Muscle of leg (tissue), 11 donors: ENCODE data around the gene FAM20B. TPM values are rescaled to one million over a fixed set of nuclear protein-coding genes. Genes with fewer than 3 reads are reported as not detected.
"Not testable (repeated sequence)": the region's sequence is repeated elsewhere in the genome, so short reads cannot be mapped to it uniquely, and the experiment has no call there.

Source experiments
- DNase-seq: peaks from one replicate; pipeline ENCODE4 v3.0.0; 2013
- H3K27ac ChIP-seq: one replicate; pipeline ENCODE4 v1.5.1; 2013; ENCODE audit warnings: mild to moderate bottlenecking, low read length, control low read depth
- H3K27me3 ChIP-seq: one replicate; pipeline ENCODE4 v1.6.1; 2013; ENCODE audit warnings: low read length; ENCODE audit not compliant: control insufficient read depth, insufficient read depth
- H3K36me3 ChIP-seq: one replicate; pipeline ENCODE4 v1.6.1; 2013; ENCODE audit warnings: low read length; ENCODE audit not compliant: control insufficient read depth, insufficient read depth
- H3K4me1 ChIP-seq: one replicate; pipeline ENCODE4 v1.6.1; 2013; ENCODE audit warnings: low read length; ENCODE audit not compliant: control insufficient read depth, insufficient read depth
- H3K4me3 ChIP-seq: one replicate; pipeline ENCODE4 v1.5.1; 2013; ENCODE audit warnings: low read length, control low read depth
- H3K9me3 ChIP-seq: replicated peaks from 2 replicates; pipeline ENCODE4 v1.6.1; 2013; ENCODE audit warnings: low read depth, low read length; ENCODE audit not compliant: control insufficient read depth
- WGBS: methylation state at CpG from one replicate; pipeline ENCODE4 v1.1.5; 2013; ENCODE audit warnings: missing lambda C conversion rate; ENCODE audit not compliant: insufficient coverage; 5-methylcytosine and 5-hydroxymethylcytosine counted together
- polyA plus RNA-seq, 8 donors: library from polyadenylated mRNA; unstranded; fragments of 120-200 nt; gene quantifications; one replicate each; pipeline versions ENCODE4 v1.2.1 to v1.2.3, GENCODE V29; 2013; ENCODE audit warnings: inconsistent platforms in 1 of 8, low replicate concordance in 1 of 8; ENCODE audit not compliant: insufficient read length in 8 of 8, insufficient read depth in 1 of 8
- total RNA-seq: library from RNA; stranded (reverse); fragments of 120-200 nt; gene quantifications from one replicate; pipeline ENCODE4 v1.2.4, GENCODE V29; 2013

The FAM20B gene
- total and polyA plus RNA-seq, 9 donors = 20.7 to 35.2 (median 28.1) TPM

DNA sequence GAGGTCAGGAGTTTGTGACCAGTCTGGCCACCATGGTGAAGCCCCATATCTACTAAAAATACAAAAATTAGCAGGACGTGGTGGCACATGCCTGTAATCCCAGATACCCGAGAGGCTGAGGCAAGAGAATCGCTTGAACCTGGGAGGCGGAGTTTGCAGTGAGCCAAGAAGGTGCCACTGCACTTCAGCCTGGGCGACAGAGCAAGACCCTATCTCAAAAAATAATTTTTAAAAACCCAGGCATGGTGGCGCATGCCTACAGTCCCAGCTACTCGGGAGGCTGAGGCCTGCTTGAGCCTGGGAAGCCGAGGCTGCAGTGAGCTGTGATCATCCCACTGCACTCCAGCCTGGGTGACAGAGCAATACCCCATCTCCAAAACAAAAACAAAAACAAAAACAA, 23.6 kb upstream of the FAM20B start:
- H3K4me3 ChIP-seq, H3K27me3 ChIP-seq, DNase-seq, H3K36me3 ChIP-seq, H3K9me3 ChIP-seq: not testable (repeated sequence)
- peaks cover 10% of the 10 kb centered on the region for H3K4me1 ChIP-seq
- peak overlapping the region; percentile 51 for H3K27ac ChIP-seq
- 100% methylated on average over 2 of the region's 8 CpGs for WGBS

DNA sequence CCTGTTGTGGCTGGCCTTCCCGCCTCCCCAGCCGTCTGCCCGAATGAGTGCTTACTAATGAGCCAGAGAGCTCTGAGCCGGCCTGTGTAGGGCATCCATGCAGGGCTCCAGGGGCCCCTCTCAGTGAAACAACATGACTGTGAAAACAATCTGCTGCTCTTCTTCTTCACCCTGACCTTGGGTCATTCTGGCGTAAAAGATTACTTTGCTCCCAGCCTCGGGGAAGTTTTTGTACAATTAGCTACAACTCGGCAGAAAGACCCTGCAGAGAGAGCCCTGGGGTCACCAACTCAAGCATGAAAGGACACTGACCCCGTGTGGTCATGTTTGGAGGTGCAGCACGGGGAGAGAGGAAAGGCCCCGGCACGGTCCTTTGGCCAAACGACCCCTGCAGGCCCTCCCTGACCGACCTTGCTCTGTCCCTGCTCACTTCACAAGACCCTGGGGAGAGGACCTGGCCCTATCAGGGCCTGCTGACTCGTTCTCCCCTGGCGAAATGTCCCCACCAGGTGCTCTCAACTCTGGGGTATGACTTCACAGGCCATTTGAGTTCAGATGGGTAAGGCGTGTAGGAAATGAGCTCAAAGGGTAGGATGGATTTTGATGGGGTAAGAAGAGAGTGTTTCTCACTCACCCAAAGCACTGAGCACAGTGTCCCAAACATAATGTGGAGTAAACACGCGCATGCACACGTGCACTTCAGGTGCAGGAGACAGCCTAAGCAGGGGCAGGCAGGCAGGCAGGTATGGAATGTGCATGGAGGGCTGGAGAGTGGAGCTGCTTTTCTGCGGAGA, 22.9 kb upstream of the FAM20B start:
- WGBS = 21% methylated on average over 11 of the region's 20 CpGs
- Histone ChIP-seq H3K36me3 (no peaks in the 10 kb centered on the region), H3K9me3 (no peaks in the 10 kb centered on the region), H3K27me3 (no peaks in the 10 kb centered on the region), H3K4me3 (no peak overlapping the region), H3K4me1 (peaks cover 10% of the 10 kb centered on the region), H3K27ac (peak overlapping the region; percentile 51)
- peak; percentile 88 for DNase-seq

- WGBS = 100% methylated on average over 1 of the region's 7 CpGs
- Histone ChIP-seq H3K9me3 (no peaks in the 10 kb centered on the region), H3K27me3 (no peaks in the 10 kb centered on the region), H3K4me1 (peaks cover 10% of the 10 kb centered on the region), H3K27ac (no peak overlapping the region), H3K36me3 (no peaks in the 10 kb centered on the region), H3K4me3 (no peak overlapping the region)
- DNase-seq = no peak
Observed at GRCh38 chr1:179003512-179004066, 22.1 kb upstream of the FAM20B start.

DNA sequence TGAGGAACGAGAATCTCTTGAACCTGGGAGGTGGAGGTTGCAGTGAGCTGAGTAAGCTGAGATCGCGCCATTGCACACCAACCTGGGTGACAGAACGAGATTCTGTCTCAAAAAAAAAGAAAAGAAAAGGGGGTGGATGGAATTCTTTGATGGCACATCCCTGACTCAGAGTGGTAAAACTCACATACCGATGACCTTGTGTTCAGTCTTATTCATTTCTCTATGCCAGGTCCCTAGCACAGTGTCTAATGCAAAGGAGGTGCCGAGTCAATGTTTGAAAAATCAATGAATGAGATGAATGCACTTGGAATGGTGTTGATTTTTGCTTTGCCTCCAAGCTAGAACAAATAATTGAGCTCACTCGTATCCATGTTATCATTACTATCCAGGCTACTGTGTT, 18.5 kb upstream of the FAM20B start:
- no peak for DNase-seq
- H3K36me3 ChIP-seq = no peaks in the 10 kb centered on the region
- no peaks in the 10 kb centered on the region for H3K27me3 ChIP-seq
- 100% methylated on average over 1 of the region's 7 CpGs for WGBS
- H3K9me3 ChIP-seq = no peaks in the 10 kb centered on the region
- no peak overlapping the region for H3K27ac ChIP-seq
- H3K4me1 ChIP-seq = peaks cover 10% of the 10 kb centered on the region
- no peak overlapping the region for H3K4me3 ChIP-seq

- Histone ChIP-seq H3K4me3 (no peak overlapping the region), H3K4me1 (no peaks in the 10 kb centered on the region), H3K9me3 (no peaks in the 10 kb centered on the region), H3K27ac (no peak overlapping the region), H3K36me3 (no peaks in the 10 kb centered on the region), H3K27me3 (no peaks in the 10 kb centered on the region)
- no peak for DNase-seq
- no CpG with 5 or more reads among the region's 2 CpGs for whole genome bisulfite sequencing
Observed at GRCh38 chr1:179010671-179011070, 15.0 kb upstream of the FAM20B start.

GRCh38 chr1:179012038-179012437, 13.7 kb upstream of the FAM20B start:
- Histone ChIP-seq H3K4me1 (peaks cover 7% of the 10 kb centered on the region), H3K27ac (no peak overlapping the region), H3K36me3 (no peaks in the 10 kb centered on the region), H3K27me3 (no peaks in the 10 kb centered on the region), H3K9me3 (no peaks in the 10 kb centered on the region), H3K4me3 (no peak overlapping the region)
- DNase-seq = no peak
- WGBS = no CpG with 5 or more reads among the region's 1 CpG

DNA sequence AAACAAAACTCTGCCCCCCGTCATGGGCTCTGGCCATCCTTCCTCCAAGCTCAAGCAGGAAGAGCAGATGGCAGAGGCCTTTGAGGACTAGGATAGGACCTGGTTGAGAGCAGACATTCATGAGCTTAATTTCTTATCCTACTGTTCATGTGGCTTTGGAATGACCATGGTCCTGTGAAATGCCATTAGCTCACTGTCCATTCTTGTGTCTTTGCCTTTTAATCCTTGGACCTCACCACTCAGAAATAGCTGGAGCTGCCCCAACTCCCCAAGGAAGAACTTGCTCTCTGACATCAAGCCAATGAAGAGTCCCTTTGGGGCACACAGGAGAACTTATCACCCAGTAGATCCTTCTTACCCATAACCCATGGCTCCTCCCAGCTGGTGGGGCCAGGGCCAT, 11.6 kb upstream of the FAM20B start:
- Histone ChIP-seq H3K27ac (no peak overlapping the region), H3K36me3 (no peaks in the 10 kb centered on the region), H3K4me3 (no peak overlapping the region), H3K4me1 (peaks cover 16% of the 10 kb centered on the region), H3K9me3 (no peaks in the 10 kb centered on the region), H3K27me3 (no peaks in the 10 kb centered on the region)
- DNase-seq = no peak
- no CpG with 5 or more reads among the region's 1 CpG for WGBS

DNA sequence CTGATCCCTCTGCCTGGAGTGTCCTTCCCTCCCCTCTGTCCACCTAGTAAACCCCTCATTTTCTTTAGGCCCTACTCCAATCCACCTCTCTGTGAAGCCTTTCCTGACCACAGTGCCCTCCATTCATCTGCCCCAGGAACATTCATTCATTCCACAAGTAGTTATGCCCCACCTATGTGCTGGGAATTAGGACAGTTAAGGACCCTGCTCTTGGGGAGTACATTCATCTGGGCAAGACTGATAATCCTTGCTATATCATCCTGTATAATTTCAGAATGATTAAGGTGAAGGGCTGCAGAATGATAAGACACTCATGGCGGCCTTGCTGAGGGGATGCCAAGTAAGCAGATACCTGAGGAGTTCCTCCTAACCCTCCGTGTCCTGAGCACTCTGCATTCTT, 10.3 kb upstream of the FAM20B start:
- Histone ChIP-seq H3K4me3 (no peak overlapping the region), H3K27me3 (no peaks in the 10 kb centered on the region), H3K36me3 (no peaks in the 10 kb centered on the region), H3K4me1 (peaks cover 16% of the 10 kb centered on the region), H3K9me3 (no peaks in the 10 kb centered on the region), H3K27ac (no peak overlapping the region)
- WGBS = no CpG with 5 or more reads among the region's 2 CpGs
- no peak for DNase-seq

GRCh38 chr1:179016706-179017382, 8.8 kb upstream of the FAM20B start:
- no peak overlapping the region for H3K4me3 ChIP-seq
- no peaks in the 10 kb centered on the region for H3K9me3 ChIP-seq
- H3K36me3 ChIP-seq = no peaks in the 10 kb centered on the region
- WGBS = 36% methylated on average over 3 of the region's 5 CpGs
- no peaks in the 10 kb centered on the region for H3K27me3 ChIP-seq
- H3K27ac ChIP-seq = peak overlapping the region; percentile 76
- DNase-seq = peak; percentile 88
- H3K4me1 ChIP-seq = peaks cover 18% of the 10 kb centered on the region
